SK-N-SH treated with all-trans-retinoic acid at 6 μM for 48 hours (cell line): ENCODE measurements around the gene OGDHL.

ENCODE experiments used
- ATAC-seq: fragments of 200-7000 bp; cut with Tn5 transposase; 3 replicates; pipeline ENCODE4 v1.9.1; 2020; ENCODE audit warnings: mild to moderate bottlenecking, moderate library complexity
- GLIS3 ChIP-seq: fragments of 250-450 bp; sonication (Bioruptor Pico); IDR thresholded peaks from 2 replicates; pipeline ENCODE4 v1.5.0; 2020; ENCODE audit warnings: mild to moderate bottlenecking, moderate library complexity
- ISL1 ChIP-seq: fragments of 250-450 bp; sonication (Bioruptor Pico); IDR thresholded peaks from 2 replicates; pipeline ENCODE4 v2.1.2; 2022; ENCODE audit warnings: mild to moderate bottlenecking, moderate library complexity
- OSR1 ChIP-seq: fragments of 250-450 bp; sonication (Bioruptor Pico); IDR thresholded peaks from 2 replicates; pipeline ENCODE4 v1.8.0; 2022; ENCODE audit warnings: moderate library complexity, mild to moderate bottlenecking, inconsistent platforms
- PPARA ChIP-seq: fragments of 250-450 bp; sonication (Bioruptor Pico); IDR thresholded peaks from 2 replicates; pipeline ENCODE4 v1.5.0; 2020; ENCODE audit warnings: mild to moderate bottlenecking, borderline replicate concordance
- RARB ChIP-seq: fragments of 250-450 bp; sonication (Bioruptor Pico); IDR thresholded peaks from 2 replicates; pipeline ENCODE4 v1.8.0; 2021; ENCODE audit warnings: mild to moderate bottlenecking, moderate library complexity
- TCF4 ChIP-seq: fragments of 250-450 bp; sonication (Bioruptor Pico); IDR thresholded peaks from 2 replicates; pipeline ENCODE4 v1.8.0; 2021; ENCODE audit warnings: mild to moderate bottlenecking, moderate library complexity, borderline replicate concordance
- ZC3H10 ChIP-seq: fragments of 250-450 bp; sonication (Bioruptor Pico); IDR thresholded peaks from 2 replicates; pipeline ENCODE4 v1.5.1; 2021; ENCODE audit warnings: mild to moderate bottlenecking, moderate library complexity
- ZFP30 ChIP-seq: fragments of 450-650 bp; formaldehyde crosslinking; IDR thresholded peaks from 2 replicates; pipeline ENCODE4 v1.5.0; 2022; ENCODE audit warnings: mild to moderate bottlenecking, moderate library complexity
- ZNF565 ChIP-seq: fragments of 450-650 bp; formaldehyde crosslinking; conservative IDR thresholded peaks from 2 replicates; pipeline ENCODE4 v1.5.0; 2020; ENCODE audit warnings: low read depth, mild to moderate bottlenecking, moderate library complexity
- TF ChIP-seq, protein P1 (sequence below): fragments of 250-450 bp; sonication (Bioruptor Pico); IDR thresholded peaks from 2 replicates; pipeline ENCODE4 v1.5.1; 2021; ENCODE audit warnings: mild to moderate bottlenecking, moderate library complexity
- TF ChIP-seq, protein P2 (sequence below): fragments of 250-450 bp; sonication (Bioruptor Pico); IDR thresholded peaks from 2 replicates; pipeline ENCODE4 v1.8.0; 2020; ENCODE audit warnings: mild to moderate bottlenecking, moderate library complexity, borderline replicate concordance

OGDHL gene

DNA sequence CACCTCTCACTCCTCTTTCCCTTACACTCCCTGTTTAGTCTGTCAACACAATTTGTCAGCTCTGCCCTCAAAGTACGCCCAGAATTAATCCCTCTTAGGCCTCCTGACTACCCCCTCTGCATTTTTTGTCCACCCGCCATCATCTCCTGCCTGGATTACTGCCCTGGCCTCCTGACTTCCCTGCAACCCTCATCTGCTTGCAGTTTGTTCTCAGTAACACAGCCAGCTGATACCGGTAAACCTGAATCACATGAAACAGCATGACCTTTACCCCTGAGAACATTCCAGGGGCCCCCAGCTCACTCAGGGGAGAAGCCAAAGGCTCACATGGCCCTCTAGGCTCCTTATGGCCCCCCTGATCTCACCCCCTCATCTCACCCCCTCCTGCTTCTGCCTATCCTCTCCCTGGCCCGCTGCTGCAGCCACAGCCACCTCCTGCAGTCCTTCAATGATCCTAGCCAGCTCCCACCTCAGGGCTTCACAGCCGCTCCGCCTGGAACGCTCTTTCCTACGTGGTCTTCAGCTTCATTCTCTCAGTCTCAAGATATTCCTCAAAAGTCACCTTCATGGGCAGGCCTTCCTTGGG lies 73.8 kb downstream of the OGDHL start (continued):
- TF ChIP-seq ZNF565: no peak
- TF ChIP-seq RARB: no peak
- no peak for TF ChIP-seq OSR1 (CRISPR knock-in tag)
- no peak for TF ChIP-seq GLIS3 (CRISPR knock-in tag)

DNA sequence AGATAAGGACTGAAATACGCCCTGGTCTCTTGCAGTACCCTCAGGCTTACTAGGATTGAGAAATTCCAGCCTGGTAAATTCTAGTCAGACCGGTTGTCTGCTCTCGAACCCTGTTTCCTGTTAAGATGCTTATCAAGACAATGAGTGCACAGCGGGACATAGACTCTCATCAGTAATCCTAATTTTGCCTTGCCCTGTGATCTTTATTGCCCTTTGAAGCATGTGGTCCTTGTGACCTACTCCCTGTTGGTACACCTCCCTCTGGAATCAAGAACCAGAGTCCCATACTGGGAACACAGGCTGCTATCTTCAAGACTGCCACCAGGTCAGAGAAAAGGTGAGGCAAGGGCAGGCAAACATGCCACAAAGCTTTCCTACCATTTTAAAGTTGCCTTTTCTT lies 75.5 kb downstream of the OGDHL start:
- TF ChIP-seq, protein P1, sequence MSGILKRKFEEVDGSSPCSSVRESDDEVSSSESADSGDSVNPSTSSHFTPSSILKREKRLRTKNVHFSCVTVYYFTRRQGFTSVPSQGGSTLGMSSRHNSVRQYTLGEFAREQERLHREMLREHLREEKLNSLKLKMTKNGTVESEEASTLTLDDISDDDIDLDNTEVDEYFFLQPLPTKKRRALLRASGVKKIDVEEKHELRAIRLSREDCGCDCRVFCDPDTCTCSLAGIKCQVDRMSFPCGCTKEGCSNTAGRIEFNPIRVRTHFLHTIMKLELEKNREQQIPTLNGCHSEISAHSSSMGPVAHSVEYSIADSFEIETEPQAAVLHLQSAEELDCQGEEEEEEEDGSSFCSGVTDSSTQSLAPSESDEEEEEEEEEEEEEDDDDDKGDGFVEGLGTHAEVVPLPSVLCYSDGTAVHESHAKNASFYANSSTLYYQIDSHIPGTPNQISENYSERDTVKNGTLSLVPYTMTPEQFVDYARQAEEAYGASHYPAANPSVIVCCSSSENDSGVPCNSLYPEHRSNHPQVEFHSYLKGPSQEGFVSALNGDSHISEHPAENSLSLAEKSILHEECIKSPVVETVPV (CRISPR knock-in tag): no peak
- no peak for TF ChIP-seq ZC3H10 (CRISPR knock-in tag)
- no peak for TF ChIP-seq TCF4
- TF ChIP-seq PPARA (CRISPR knock-in tag): no peak
- TF ChIP-seq ZFP30: no peak
- no peak for TF ChIP-seq ISL1 (CRISPR knock-in tag)
- TF ChIP-seq, protein P2, sequence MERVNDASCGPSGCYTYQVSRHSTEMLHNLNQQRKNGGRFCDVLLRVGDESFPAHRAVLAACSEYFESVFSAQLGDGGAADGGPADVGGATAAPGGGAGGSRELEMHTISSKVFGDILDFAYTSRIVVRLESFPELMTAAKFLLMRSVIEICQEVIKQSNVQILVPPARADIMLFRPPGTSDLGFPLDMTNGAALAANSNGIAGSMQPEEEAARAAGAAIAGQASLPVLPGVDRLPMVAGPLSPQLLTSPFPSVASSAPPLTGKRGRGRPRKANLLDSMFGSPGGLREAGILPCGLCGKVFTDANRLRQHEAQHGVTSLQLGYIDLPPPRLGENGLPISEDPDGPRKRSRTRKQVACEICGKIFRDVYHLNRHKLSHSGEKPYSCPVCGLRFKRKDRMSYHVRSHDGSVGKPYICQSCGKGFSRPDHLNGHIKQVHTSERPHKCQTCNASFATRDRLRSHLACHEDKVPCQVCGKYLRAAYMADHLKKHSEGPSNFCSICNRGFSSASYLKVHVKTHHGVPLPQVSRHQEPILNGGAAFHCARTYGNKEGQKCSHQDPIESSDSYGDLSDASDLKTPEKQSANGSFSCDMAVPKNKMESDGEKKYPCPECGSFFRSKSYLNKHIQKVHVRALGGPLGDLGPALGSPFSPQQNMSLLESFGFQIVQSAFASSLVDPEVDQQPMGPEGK (CRISPR knock-in tag): no peak
- ATAC-seq: no peak
